Measurements from ENCODE around the gene BUB1B.

Gene BUB1B

DNA sequence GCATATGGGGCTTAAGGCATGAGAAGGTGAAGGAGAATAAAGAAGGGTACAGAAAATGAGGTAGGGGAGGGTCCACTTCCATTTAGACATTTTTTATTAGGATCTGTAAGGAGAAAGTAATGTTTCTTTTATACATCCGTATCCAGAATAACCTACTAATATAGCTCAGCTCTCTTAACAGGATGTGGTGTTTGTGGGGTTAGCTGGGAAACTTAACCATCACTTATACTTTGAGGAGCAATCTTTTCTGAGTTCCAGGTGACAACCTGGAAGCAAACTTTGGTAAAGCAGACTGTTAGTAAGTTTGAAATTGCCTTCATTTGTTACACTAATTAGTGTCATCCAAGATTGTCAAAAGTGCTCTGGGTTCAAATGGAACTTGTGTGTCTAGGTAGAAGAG, 36.6 kb downstream of the BUB1B start:
- Mint-ChIP-seq H3K36me3 (ENCODE audit: low read depth) (peaks cover 81% of the 10 kb centered on the region), H3K27ac (no peak overlapping the region), H3K9me3 (no peaks in the 10 kb centered on the region), H3K4me3 (no peak overlapping the region), H3K4me1 (ENCODE audit: low read depth) (peaks cover 21% of the 10 kb centered on the region), H3K27me3 (no peaks in the 10 kb centered on the region)
- no peak for DNase-seq

DNA sequence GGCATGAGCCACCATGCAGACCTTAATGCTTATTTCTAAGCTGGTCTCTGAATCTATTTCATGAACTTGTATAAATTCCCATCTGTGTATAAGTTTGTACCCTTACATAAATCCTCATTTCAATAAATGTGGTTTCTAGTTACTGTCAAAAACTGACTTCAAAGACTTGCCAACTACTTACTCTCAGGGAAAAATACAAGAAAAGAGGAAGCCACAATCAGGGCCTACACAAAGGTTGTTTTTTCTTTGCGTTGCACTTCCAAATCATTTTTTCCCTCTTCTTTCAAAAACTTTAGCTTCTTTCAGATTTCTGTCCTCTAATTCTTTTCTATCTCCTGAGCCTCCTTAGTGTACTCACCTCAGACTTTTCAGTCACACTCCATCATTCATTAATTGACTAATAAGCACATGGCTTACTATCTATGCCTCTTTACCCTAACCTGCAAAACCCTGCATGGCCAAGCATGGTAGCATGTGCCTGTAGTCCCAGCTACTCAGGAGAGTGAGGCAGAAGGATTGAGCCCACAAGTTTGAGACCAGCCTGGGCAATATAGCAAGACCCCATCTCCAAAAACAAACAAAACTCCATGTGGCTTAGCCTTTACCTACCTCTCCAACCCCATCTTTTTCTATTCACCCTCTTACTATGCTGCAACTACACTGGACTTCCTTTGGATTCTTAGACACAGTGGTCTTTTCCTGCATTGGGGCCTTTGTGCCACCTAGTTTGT, 37.7 kb downstream of the BUB1B start:
- H3K27ac Mint-ChIP-seq, result no peak overlapping the region
- H3K4me1 Mint-ChIP-seq (ENCODE audit: low read depth), result peaks cover 21% of the 10 kb centered on the region
- no peak for DNase-seq
- no peaks in the 10 kb centered on the region for H3K27me3 Mint-ChIP-seq
- peaks cover 79% of the 10 kb centered on the region for H3K36me3 Mint-ChIP-seq (ENCODE audit: low read depth)
- no peaks in the 10 kb centered on the region for H3K9me3 Mint-ChIP-seq
- no peak overlapping the region for H3K4me3 Mint-ChIP-seq

DNA sequence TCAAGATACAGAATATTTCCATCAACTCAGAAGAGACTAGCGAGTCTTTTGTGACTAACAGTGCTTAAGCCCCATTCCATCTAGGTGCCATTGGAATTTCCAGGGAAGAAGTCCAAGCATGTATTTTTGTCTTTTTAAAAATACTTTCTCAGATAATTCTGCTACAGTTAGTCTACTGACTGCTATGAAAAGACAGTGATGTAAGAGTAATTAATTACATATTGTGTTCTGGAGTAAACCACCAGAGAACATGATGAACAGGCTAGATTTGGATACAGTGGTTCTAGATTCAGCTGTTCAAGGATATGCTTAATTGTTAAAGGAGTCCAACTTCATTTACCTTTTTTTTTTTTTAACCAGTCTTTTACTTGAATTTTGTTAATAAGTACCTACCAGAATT, 43.2 kb downstream of the BUB1B start:
- Mint-ChIP-seq H3K27ac (no peak overlapping the region), H3K27me3 (no peaks in the 10 kb centered on the region), H3K36me3 (ENCODE audit: low read depth) (peaks cover 73% of the 10 kb centered on the region), H3K4me3 (no peak overlapping the region), H3K4me1 (ENCODE audit: low read depth) (no peaks in the 10 kb centered on the region), H3K9me3 (no peaks in the 10 kb centered on the region)
- no peak for DNase-seq

DNA sequence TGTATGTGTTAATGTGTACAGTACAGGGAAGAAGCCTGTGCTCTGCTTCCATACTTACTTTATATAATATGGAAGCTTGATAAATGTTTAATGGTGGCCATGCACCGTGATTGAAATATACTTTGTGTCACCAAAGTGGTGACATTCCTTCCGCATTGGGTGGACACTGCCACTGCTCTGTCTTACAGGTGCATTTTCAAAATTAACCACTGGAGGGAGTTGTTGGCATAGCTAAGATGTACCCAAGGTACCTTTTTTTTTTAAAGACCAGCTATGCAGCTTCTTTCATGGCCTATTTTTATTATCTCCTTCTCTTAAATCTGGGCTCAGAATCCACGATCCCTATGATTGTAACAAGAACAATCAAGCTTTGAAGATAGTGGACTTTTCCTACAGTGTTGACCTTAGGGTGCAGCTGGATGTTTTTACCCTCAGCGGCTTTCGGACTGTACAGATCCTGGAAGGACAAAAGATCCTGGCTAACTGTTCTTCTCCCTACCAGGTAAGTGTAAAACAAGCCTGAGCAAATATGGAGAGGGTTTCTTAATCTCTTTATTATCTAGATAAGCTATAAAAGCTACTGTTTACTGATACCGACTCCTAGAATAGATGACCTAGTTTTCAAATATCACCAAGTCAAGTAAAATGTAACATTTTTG, 56.4 kb downstream of the BUB1B start:
- peaks cover 86% of the 10 kb centered on the region for H3K36me3 Mint-ChIP-seq (ENCODE audit: low read depth)

DNA sequence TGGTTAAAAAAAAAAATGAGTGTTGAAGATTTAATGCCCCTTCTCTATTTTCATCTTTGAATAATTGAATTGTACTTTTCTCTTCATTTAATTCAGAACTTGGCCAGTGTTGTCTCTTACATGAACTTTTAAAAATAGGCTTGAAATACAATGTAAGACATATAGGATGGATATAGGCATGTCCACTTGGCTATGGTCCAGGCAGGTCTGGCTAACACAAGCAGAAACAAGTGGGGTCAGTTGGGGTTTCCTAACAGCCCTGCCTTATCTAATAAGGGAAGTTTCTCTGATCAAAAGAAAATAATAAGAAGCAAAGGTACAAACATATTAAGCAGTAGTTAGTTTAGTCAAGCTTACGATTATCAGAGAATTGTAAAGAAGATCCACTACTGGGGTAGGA, 58.9 kb downstream of the BUB1B start:
- DNase-seq, result no peak
- no peaks in the 10 kb centered on the region for H3K27me3 Mint-ChIP-seq
- H3K27ac Mint-ChIP-seq, result no peak overlapping the region
- no peak overlapping the region for H3K4me3 Mint-ChIP-seq
- no peaks in the 10 kb centered on the region for H3K9me3 Mint-ChIP-seq
- H3K4me1 Mint-ChIP-seq (ENCODE audit: low read depth), result no peaks in the 10 kb centered on the region
- peaks cover 81% of the 10 kb centered on the region for H3K36me3 Mint-ChIP-seq (ENCODE audit: low read depth)

More for the DNA sequence above, 56.4 kb downstream of the BUB1B start:
- H3K27ac Mint-ChIP-seq, result no peak overlapping the region
- no peaks in the 10 kb centered on the region for H3K27me3 Mint-ChIP-seq
- H3K4me1 Mint-ChIP-seq (ENCODE audit: low read depth), result no peaks in the 10 kb centered on the region
- H3K9me3 Mint-ChIP-seq, result no peaks in the 10 kb centered on the region
- DNase-seq, result no peak
- no peak overlapping the region for H3K4me3 Mint-ChIP-seq

DNA sequence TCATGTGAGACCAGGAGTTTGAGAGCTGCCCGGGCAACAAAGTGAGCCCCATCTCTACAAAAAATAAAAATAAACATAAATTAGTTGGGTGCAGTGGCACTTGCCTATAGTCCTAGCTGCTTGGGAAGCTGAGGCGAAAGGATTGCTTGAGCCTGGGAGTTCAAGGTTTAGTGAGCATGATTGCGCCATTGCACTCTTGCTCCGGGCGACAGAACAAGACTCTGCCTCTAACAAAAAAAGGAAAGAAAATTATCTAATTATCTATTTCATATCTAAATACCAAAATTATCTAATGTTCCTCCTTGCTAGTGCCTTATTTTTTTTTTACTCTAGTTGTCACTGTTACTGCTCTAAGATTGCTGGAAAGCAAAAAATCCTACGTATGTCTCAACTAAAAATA, 61.3 kb downstream of the BUB1B start:
- no peak for DNase-seq
- no peaks in the 10 kb centered on the region for H3K27me3 Mint-ChIP-seq
- no peaks in the 10 kb centered on the region for H3K9me3 Mint-ChIP-seq

DNA sequence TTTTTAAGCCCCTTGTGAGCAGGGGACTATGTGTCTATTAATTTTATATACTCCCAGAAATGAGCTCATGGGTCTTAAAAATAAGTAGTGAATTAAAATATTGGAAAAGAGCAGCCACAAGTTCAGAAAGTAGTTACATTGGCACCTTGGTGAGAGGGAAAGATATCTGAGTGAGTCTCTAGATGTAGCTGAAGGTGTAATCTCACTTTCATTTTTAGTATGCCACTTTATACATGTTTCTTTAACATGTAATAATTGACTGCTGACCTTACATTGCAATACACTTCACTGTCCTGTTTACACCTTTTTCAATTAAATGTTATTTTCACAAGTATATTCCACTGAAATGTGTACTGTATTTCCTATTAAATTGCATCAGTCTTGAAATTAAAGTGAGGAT, 65.9 kb downstream of the BUB1B start:
- no peaks in the 10 kb centered on the region for H3K9me3 Mint-ChIP-seq

More for the DNA sequence above, 61.3 kb downstream of the BUB1B start:
- Mint-ChIP-seq H3K4me1 (ENCODE audit: low read depth) (peaks cover 9% of the 10 kb centered on the region), H3K27ac (no peak overlapping the region), H3K4me3 (no peak overlapping the region), H3K36me3 (ENCODE audit: low read depth) (peaks cover 69% of the 10 kb centered on the region)

DNA sequence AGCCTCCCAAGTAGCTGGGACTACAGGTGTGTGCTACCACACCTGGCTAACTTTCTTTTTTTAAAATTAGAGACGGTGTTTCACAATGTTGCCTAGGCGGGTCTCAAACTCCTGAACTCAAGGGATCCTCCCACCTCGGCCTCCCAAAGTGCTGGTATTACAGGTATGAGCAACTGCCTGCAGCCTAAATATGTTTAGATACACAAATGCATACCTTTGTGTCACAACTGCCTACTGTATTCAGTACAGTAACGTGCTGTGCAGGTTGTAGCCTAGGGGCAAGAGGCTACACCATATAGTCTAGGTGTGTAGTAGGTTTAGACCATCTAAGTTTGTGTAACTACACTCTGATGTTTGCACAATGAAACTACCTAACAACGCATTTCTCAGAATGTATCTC, 68.4 kb downstream of the BUB1B start:
- Mint-ChIP-seq H3K27me3 (no peaks in the 10 kb centered on the region), H3K4me3 (no peak overlapping the region), H3K4me1 (ENCODE audit: low read depth) (peaks cover 12% of the 10 kb centered on the region), H3K36me3 (ENCODE audit: low read depth) (peaks cover 28% of the 10 kb centered on the region), H3K9me3 (no peaks in the 10 kb centered on the region), H3K27ac (no peak overlapping the region)
- no peak for DNase-seq

More for the DNA sequence above, 65.9 kb downstream of the BUB1B start:
- Mint-ChIP-seq H3K27ac (peak overlapping the region; percentile 67), H3K4me1 (ENCODE audit: low read depth) (peaks cover 12% of the 10 kb centered on the region), H3K4me3 (no peak overlapping the region), H3K27me3 (no peaks in the 10 kb centered on the region), H3K36me3 (ENCODE audit: low read depth) (peaks cover 44% of the 10 kb centered on the region)
- no peak for DNase-seq

DNA sequence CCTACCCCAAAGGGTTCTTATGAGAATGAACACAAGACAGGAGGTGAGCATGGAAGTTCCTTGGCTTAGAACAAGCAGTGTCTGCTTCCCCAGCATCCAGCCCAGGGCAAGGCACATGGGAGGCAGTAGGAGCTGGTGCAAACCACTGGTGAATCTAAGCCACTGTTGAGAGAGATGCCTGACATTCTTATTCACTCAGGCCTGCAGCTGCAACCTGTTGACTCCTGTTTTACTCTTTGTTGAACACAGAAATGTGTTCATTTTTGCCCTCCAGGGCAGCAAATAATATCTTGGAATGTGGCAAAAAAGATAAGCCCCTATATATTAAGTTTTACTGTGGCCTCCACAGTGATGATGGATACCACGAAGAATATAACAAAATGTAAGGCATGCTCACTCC, 69.1 kb downstream of the BUB1B start:
- Mint-ChIP-seq H3K27me3 (no peaks in the 10 kb centered on the region), H3K4me1 (ENCODE audit: low read depth) (peaks cover 12% of the 10 kb centered on the region), H3K27ac (no peak overlapping the region), H3K9me3 (no peaks in the 10 kb centered on the region), H3K36me3 (ENCODE audit: low read depth) (peaks cover 21% of the 10 kb centered on the region), H3K4me3 (no peak overlapping the region)
- DNase-seq, result no peak

DNA sequence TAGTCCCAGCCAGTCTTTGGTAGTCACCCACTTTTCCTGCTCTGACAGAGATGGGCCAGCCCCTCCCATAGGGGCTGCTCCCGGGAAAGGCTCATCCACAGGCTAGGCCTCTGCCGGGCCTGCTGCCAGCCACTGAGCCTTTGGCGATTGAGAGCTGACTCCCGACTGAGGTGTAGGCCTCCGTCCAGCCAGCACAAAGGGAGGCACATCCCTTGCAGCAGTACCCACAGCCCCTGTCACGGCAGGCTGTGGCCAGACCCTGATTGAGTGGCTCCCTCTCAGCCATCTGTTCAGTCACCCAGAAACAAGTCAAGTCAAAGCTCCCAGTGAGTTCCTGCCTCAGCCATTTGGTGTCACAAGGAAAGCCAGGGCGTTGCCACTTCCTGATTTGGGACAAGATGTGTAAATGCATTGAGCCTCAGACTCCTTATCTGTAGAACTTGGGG, 71.8 kb downstream of the BUB1B start:
- peaks cover 16% of the 10 kb centered on the region for H3K36me3 Mint-ChIP-seq (ENCODE audit: low read depth)
- H3K4me1 Mint-ChIP-seq (ENCODE audit: low read depth), result no peaks in the 10 kb centered on the region
- H3K27me3 Mint-ChIP-seq, result peaks cover 1% of the 10 kb centered on the region
- no peaks in the 10 kb centered on the region for H3K9me3 Mint-ChIP-seq
- no peak overlapping the region for H3K4me3 Mint-ChIP-seq
- DNase-seq, result no peak
- no peak overlapping the region for H3K27ac Mint-ChIP-seq

DNA sequence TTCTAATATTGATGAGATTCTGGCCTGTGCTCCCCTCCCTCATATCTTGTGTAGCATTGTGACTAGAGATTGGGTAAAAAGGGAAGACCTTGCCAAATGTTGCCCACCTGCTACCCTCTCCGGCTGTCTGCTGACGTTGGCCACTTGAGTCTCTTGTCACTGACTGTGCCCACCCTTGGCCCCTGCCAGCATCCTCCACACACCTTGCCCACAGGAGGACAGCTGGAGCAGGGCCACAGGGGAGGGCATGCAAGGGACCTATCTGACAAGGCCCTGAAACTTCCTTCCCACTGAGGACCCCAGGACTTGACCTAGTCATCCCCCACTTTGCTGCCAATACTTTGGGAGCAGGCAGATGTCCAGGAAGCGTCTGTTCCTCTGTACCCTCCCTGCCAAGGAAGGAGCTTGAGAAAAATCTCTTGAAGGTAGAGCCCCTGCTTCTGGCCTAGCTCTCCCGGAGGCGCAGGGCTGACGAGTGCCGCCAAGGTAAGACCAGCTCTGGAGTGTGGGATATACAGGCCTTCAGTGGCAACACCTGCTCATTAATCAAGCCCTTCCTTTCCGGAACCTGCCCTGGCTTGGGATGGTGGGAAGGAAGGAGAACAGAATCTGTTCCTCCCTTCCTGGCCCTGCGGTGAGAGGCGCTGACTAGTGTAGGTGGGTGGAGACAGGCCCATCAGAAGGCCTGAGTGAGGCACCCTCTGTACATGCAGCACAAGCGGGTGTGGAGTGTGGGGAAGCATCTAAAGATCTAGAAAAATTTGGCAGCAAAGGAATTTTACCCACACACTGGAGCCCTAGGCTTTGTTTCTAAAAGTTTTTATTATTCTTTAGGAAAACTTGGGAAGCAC, 73.1 kb downstream of the BUB1B start:
- Mint-ChIP-seq H3K27me3 (peaks cover 14% of the 10 kb centered on the region), H3K27ac (no peak overlapping the region), H3K4me3 (no peak overlapping the region), H3K9me3 (no peaks in the 10 kb centered on the region), H3K4me1 (ENCODE audit: low read depth) (peaks cover 7% of the 10 kb centered on the region), H3K36me3 (ENCODE audit: low read depth) (peaks cover 12% of the 10 kb centered on the region)
- no peak for DNase-seq

DNA sequence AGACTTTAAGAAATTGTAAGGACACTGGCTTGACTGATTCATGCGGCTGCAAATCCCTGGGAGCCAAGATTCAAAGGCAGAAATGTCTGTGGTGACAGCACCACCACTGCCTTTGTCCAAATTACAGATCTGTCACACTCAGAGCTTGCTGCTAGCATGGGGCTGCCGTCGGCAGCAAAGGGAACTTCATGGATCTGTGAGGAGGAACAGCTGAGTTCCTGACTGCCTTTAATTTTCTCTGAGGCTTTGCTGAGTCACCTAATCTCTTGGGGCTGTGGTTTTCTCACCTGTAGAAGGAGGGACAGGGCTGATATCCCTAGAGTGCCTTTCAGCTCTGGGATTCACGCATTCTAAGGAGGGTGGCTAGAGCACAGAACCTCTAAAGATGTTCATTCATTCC, 73.9 kb downstream of the BUB1B start:
- Mint-ChIP-seq H3K27ac (no peak overlapping the region), H3K36me3 (ENCODE audit: low read depth) (peaks cover 10% of the 10 kb centered on the region), H3K9me3 (no peaks in the 10 kb centered on the region), H3K4me1 (ENCODE audit: low read depth) (peaks cover 12% of the 10 kb centered on the region), H3K27me3 (peaks cover 20% of the 10 kb centered on the region), H3K4me3 (no peak overlapping the region)
- no peak for DNase-seq

DNA sequence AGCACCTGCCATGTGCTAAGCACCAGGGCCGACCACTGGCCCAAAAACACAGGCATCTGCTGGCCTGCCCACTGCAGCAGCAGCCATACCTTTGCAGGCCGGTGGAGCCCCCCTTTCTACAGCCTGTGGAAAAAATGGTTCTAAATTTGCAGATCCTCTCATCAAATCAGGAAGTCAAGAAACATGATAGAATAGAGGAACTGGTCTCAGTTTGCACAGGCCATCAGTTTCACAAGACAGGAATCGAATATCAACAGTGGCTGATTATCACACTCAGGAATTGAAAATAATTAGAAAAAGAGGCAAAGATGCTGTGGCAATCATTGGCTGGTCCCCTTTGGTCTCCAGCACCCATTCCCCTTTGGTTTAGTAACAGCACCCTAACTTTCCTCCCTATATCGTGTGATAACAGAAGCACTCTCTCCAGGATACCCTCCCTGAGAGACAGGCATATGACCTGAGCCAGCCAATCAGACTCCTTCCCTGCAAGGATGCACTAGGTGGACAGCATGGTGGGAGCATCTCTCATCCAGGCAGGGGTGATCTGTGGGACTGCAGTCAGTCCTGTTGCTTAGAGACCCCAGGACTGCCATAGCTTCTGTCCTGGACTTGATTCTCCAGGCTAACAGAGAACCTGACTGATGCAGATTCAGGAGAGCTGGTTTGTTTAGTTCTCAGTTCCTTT, 74.5 kb downstream of the BUB1B start:
- Mint-ChIP-seq H3K9me3 (no peaks in the 10 kb centered on the region), H3K36me3 (ENCODE audit: low read depth) (peaks cover 6% of the 10 kb centered on the region), H3K27ac (no peak overlapping the region), H3K27me3 (peaks cover 26% of the 10 kb centered on the region), H3K4me1 (ENCODE audit: low read depth) (peaks cover 12% of the 10 kb centered on the region), H3K4me3 (no peak overlapping the region)
- no peak for DNase-seq

Measured in activated T-cell treated with anti-CD3 and anti-CD28 coated beads, Interleukin-2, amount 50 U/mL, for 24 hours (primary cell).